Natural killer cell (primary cell): ENCODE measurements around the gene TMEM208. TPM values are rescaled to one million over a fixed set of nuclear protein-coding genes. Genes with fewer than 3 reads are reported as not detected.

Source experiments
- ATAC-seq, 3 donors: fragments of 150-1000 bp in 2 of 3; fragments of 200-7000 bp in 1 of 3; cut with Tn5 transposase; 1 replicate in 1 of 3; 2 replicates in 2 of 3; pipeline ENCODE4 v1.10.0; 2021; ENCODE audit warnings: mild to moderate bottlenecking in 2 of 3, moderate library complexity in 2 of 3
- DNase-seq, 2 donors: peaks; one replicate each; pipeline versions ENCODE4 v3.0.0 to v3.0.0-alpha.2; 2013 to 2021; ENCODE audit warnings: mixed read lengths in 1 of 2
- H3K27ac ChIP-seq: one replicate; pipeline ENCODE4 v1.5.1; 2013; ENCODE audit warnings: mild to moderate bottlenecking, low read length
- H3K27me3 ChIP-seq: one replicate; pipeline ENCODE4 v1.6.1; 2013; ENCODE audit warnings: low read length; ENCODE audit not compliant: control insufficient read depth, insufficient read depth
- H3K36me3 ChIP-seq: one replicate; pipeline ENCODE4 v1.6.1; 2013; ENCODE audit warnings: low read length; ENCODE audit not compliant: control insufficient read depth, insufficient read depth
- H3K4me1 ChIP-seq: one replicate; pipeline ENCODE4 v1.6.1; 2013; ENCODE audit warnings: low read length; ENCODE audit not compliant: control insufficient read depth, insufficient read depth
- H3K4me3 ChIP-seq: one replicate; pipeline ENCODE4 v1.5.1; 2013; ENCODE audit warnings: low read length
- H3K9me3 ChIP-seq: one replicate; pipeline ENCODE4 v1.6.1; 2013; ENCODE audit warnings: low read length; ENCODE audit not compliant: control insufficient read depth, insufficient read depth
- H3K27ac Mint-ChIP-seq, 2 donors: one replicate each; pipeline ENCODE4 v1.8.0; 2022; ENCODE audit warnings: mild to moderate bottlenecking in 2 of 2, mixed read lengths in 2 of 2, moderate library complexity in 1 of 2
- H3K27me3 Mint-ChIP-seq, 2 donors: one replicate each; pipeline ENCODE4 v1.8.0; 2022; ENCODE audit warnings: low read depth in 2 of 2, mixed read lengths in 2 of 2
- H3K36me3 Mint-ChIP-seq: one replicate; pipeline ENCODE4 v1.8.0; 2022; ENCODE audit warnings: mixed read lengths
- H3K4me1 Mint-ChIP-seq, 2 donors: one replicate each; pipeline ENCODE4 v1.8.0; 2022; ENCODE audit warnings: mixed read lengths in 2 of 2
- H3K4me3 Mint-ChIP-seq: one replicate; pipeline ENCODE4 v1.8.0; 2022; ENCODE audit warnings: mild to moderate bottlenecking, moderate library complexity, mixed read lengths
- H3K9me3 Mint-ChIP-seq, 2 donors: one replicate each; pipeline ENCODE4 v1.8.0; 2022; ENCODE audit warnings: mixed read lengths in 2 of 2
- CTCF ChIP-seq: fragments of 200-600 bp; IDR thresholded peaks from one replicate; pipeline ENCODE4 v1.8.0; 2022; ENCODE audit warnings: antibody characterized with exemption
- WGBS: methylation state at CpG from one replicate; pipeline ENCODE4 v1.1.7; 2013; ENCODE audit warnings: missing lambda C conversion rate; ENCODE audit not compliant: insufficient coverage; 5-methylcytosine and 5-hydroxymethylcytosine counted together
- intact Hi-C: fragments of 100-400 bp; cut with micrococcal nuclease; formaldehyde crosslinking; loops from one replicate; pipeline ENCODE4 v1.14.2; 2022
- total RNA-seq, 4 donors: library from RNA; stranded (reverse); fragments of 120-200 nt in 1 of 4; gene quantifications; one replicate each; pipeline versions ENCODE4 v1.2.3 to v1.2.4, GENCODE V29; 2013 to 2022

Gene TMEM208
- total RNA-seq, 3 donors from 2014 or later (not counting 1 experiment from before 2014, with no cell fraction given): 34.5 to 39.2 (median 36.7) TPM

- Histone ChIP-seq H3K27ac (no peak overlapping the region), H3K27me3 (no peaks in the 10 kb centered on the region), H3K4me1 (peaks cover 32% of the 10 kb centered on the region), H3K9me3 (no peaks in the 10 kb centered on the region), H3K4me3 (no peak overlapping the region), H3K36me3 (no peaks in the 10 kb centered on the region)
- H3K27me3 Mint-ChIP-seq: peaks cover 0 to 4% of the 10 kb centered on the region in 2 donors
- no peak for TF ChIP-seq CTCF
- peaks cover 8 to 30% of the 10 kb centered on the region in 2 donors for H3K4me1 Mint-ChIP-seq
- ATAC-seq: no peak
- no peak for DNase-seq
- H3K36me3 Mint-ChIP-seq: no peaks in the 10 kb centered on the region
- no peaks in the 10 kb centered on the region for H3K9me3 Mint-ChIP-seq
- no peak overlapping the region for H3K4me3 Mint-ChIP-seq
- no peak overlapping the region for H3K27ac Mint-ChIP-seq
- WGBS: 94% methylated on average over 16 of the region's 16 CpGs
- intact Hi-C loops: no loop called here
These were observed 46.8 kb upstream of the TMEM208 start for GRCh38 chr16:67180166-67180565.

GRCh38 chr16:67181346-67181745 lies 45.6 kb upstream of the TMEM208 start:
- Histone ChIP-seq H3K4me1 (peaks cover 37% of the 10 kb centered on the region), H3K27me3 (peaks cover 1% of the 10 kb centered on the region), H3K9me3 (no peaks in the 10 kb centered on the region), H3K4me3 (no peak overlapping the region), H3K27ac (no peak overlapping the region), H3K36me3 (no peaks in the 10 kb centered on the region)
- Mint-ChIP-seq H3K36me3 (no peaks in the 10 kb centered on the region), H3K27me3 (peaks cover 0 to 8% of the 10 kb centered on the region in 2 donors), H3K4me3 (no peak overlapping the region), H3K27ac (no peak overlapping the region), H3K9me3 (no peaks in the 10 kb centered on the region), H3K4me1 (peaks cover 13 to 27% of the 10 kb centered on the region in 2 donors)
- DNase-seq (no peak), ATAC-seq (no peak)
- TF ChIP-seq CTCF: no peak
- intact Hi-C loops: no loop called here
- 99% methylated on average over 2 of the region's 2 CpGs for WGBS

GRCh38 chr16:67182288-67182687 lies 44.6 kb upstream of the TMEM208 start:
- H3K27me3 Mint-ChIP-seq: peaks cover 0 to 8% of the 10 kb centered on the region in 2 donors
- DNase-seq (no peak), ATAC-seq (no peak)
- Histone ChIP-seq H3K36me3 (no peaks in the 10 kb centered on the region), H3K27me3 (peaks cover 2% of the 10 kb centered on the region), H3K4me1 (peaks cover 37% of the 10 kb centered on the region), H3K9me3 (no peaks in the 10 kb centered on the region), H3K27ac (no peak overlapping the region), H3K4me3 (no peak overlapping the region)
- H3K36me3 Mint-ChIP-seq: no peaks in the 10 kb centered on the region
- no peak overlapping the region for H3K4me3 Mint-ChIP-seq
- H3K27ac Mint-ChIP-seq: no peak overlapping the region
- peaks cover 13 to 26% of the 10 kb centered on the region in 2 donors for H3K4me1 Mint-ChIP-seq
- WGBS: 83% methylated on average over 2 of the region's 2 CpGs
- intact Hi-C loops: loop anchor here (2.0 kb wide), 1 partner anchor 65 kb away; the partner anchor contains the start of gene FHOD1
- TF ChIP-seq CTCF: no peak
- no peaks in the 10 kb centered on the region for H3K9me3 Mint-ChIP-seq

DNA sequence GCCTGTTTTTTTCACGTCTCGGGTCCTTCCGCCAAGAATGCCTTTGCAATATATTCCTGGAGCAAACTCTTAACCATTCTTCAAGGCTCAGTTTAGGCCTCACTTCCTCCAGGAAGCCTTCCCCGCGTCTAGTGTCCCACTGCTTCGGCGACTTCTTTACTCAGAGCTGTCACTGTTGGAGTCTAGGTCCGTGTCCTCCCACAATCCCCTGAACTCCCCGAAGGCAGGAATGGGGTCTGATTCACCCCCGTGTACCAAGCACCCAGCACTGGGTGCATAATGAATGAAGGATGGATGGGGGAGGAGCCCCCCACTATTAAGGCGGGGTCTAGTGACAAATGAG lies 43.7 kb upstream of the TMEM208 start:
- Histone ChIP-seq H3K27ac (peak overlapping the region; percentile 79), H3K4me3 (peak overlapping the region; percentile 63), H3K4me1 (peaks cover 29% of the 10 kb centered on the region), H3K9me3 (no peaks in the 10 kb centered on the region), H3K36me3 (no peaks in the 10 kb centered on the region), H3K27me3 (peaks cover 2% of the 10 kb centered on the region)
- no peak overlapping the region for H3K4me3 Mint-ChIP-seq
- WGBS: 15% methylated on average over 9 of the region's 11 CpGs
- no peaks in the 10 kb centered on the region for H3K36me3 Mint-ChIP-seq
- no peak overlapping the region for H3K27ac Mint-ChIP-seq
- ATAC-seq: no peak
- peaks cover 8 to 19% of the 10 kb centered on the region in 2 donors for H3K4me1 Mint-ChIP-seq
- intact Hi-C loops: loop anchor here (1.0 to 2.0 kb wide), 3 partner anchors 9 to 64 kb away; partner anchors contain the start of genes E2F4, FBXL8, FHOD1 and TRADD
- H3K27me3 Mint-ChIP-seq: peaks cover 0 to 8% of the 10 kb centered on the region in 2 donors
- no peak for DNase-seq
- no peaks in the 10 kb centered on the region for H3K9me3 Mint-ChIP-seq
- no peak for TF ChIP-seq CTCF
